ENCODE data around the gene OR10T2. TPM values are rescaled to one million over a fixed set of nuclear protein-coding genes. Genes with fewer than 3 reads are reported as not detected.
"Not testable (repeated sequence)": the region's sequence is repeated elsewhere in the genome, so short reads cannot be mapped to it uniquely, and the experiment has no call there.

The OR10T2 gene
- total RNA-seq, 2 donors from 2014 or later, result not detected

DNA sequence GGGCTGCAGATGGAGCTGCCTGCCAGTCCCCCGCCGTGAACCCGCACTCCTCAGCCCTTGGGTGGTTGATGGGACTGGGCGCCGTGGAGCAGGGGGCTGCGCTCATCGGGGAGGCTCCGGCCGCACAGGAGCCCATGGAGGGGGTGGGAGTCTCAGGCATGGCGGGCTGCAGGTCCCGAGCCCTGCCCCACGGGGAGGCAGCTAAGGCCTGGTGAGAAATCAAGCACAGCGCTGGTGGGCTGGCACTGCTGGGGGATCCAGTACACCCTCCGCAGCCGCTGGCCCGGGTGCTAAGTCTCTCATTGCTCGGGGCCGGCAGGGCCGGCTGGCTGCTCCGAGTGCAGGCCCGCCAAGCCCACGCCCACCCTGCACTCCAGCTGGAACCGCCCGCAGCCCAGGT is 50.3 kb downstream of the OR10T2 start:
- H3K4me1 Mint-ChIP-seq (ENCODE audit: low read depth); H3K27me3 Mint-ChIP-seq (ENCODE audit: low read depth); H3K9me3 Mint-ChIP-seq; DNase-seq; H3K27ac Mint-ChIP-seq; H3K4me3 Mint-ChIP-seq; H3K36me3 Mint-ChIP-seq (ENCODE audit: insufficient read depth in 2 of 2); ATAC-seq (replicated peaks in 1 of 2): not testable (repeated sequence)

Other genes starting within 250 kb of the OR10T2 start
- gene CD1D, start 218.6 kb downstream of the OR10T2 start, total RNA-seq, result not detected
- gene CD1A, start 145.0 kb downstream of the OR10T2 start, total RNA-seq, result not detected
- under 1 TPM in 1 of 2 donors, not detected in 1; 0.16 TPM for gene CD1C, start 109.5 kb downstream of the OR10T2 start, total RNA-seq
- gene CD1B, start 67.9 kb downstream of the OR10T2 start, total RNA-seq, result not detected
- gene CD1E, start 45.6 kb downstream of the OR10T2 start, total RNA-seq, result not detected
- not detected for gene OR10K2, start 26.8 kb upstream of the OR10T2 start, total RNA-seq
- not detected for gene OR10K1, start 62.4 kb upstream of the OR10T2 start, total RNA-seq
- gene OR10R2, start 72.8 kb upstream of the OR10T2 start, total RNA-seq, result not detected
- not detected for gene OR6Y1, start 154.9 kb upstream of the OR10T2 start, total RNA-seq
- not detected for gene OR6P1, start 171.1 kb upstream of the OR10T2 start, total RNA-seq
- not detected for gene OR10X1, start 180.4 kb upstream of the OR10T2 start, total RNA-seq
- not detected for gene OR10Z1, start 205.8 kb upstream of the OR10T2 start, total RNA-seq